Renal cortical epithelial cell (primary cell): Measurements from ENCODE around the gene C14orf39. TPM values are rescaled to one million over a fixed set of nuclear protein-coding genes. Genes with fewer than 3 reads are reported as not detected.
"Not testable (repeated sequence)": the region's sequence is repeated elsewhere in the genome, so short reads cannot be mapped to it uniquely, and the experiment has no call there.

ENCODE experiments used
- DNase-seq: peaks from one replicate; pipeline ENCODE4 v3.0.0-alpha.2; 2011; ENCODE audit warnings: low read depth
- total RNA-seq: library from RNA; depleted of rRNA; stranded (reverse); fragments of >200 nt; gene quantifications from 2 replicates; pipeline ENCODE4 v1.2.3, GENCODE V29; 2014

Gene C14orf39
- total RNA-seq, 1 donor from 2014 or later: not detected

DNA sequence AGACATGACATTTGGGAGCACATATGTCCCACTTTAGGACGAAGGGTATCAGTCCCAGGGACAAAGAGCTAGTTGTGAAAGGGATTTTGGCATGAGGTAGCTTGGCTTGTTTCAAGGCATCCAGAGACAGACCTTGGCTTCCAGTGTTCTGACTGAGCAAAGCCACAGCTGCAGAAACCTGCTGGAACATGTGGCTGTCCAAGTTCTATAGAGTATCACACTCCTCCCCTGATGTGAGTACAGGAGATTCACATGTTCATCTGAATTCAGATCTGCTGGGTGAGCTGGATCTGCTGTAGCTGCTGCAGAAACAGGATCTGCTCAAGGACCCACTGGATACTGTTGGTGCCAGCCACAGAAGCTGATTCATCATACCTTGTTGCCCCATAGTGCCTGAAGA lies 10.1 kb upstream of the C14orf39 start:
- no peak for DNase-seq

GRCh38 chr14:60490270-60490669 lies 4.4 kb upstream of the C14orf39 start:
- DNase-seq: no peak

- no peak for DNase-seq
Observed at GRCh38 chr14:60488175-60488574, 2.3 kb upstream of the C14orf39 start.

GRCh38 chr14:60487211-60487610 lies 1.3 kb upstream of the C14orf39 start:
- no peak for DNase-seq

- no peak for DNase-seq
Observed at GRCh38 chr14:60485057-60485597, 736 bp downstream of the C14orf39 start.

GRCh38 chr14:60482743-60483142 lies 3.1 kb downstream of the C14orf39 start:
- peak; percentile 28 for DNase-seq

DNA sequence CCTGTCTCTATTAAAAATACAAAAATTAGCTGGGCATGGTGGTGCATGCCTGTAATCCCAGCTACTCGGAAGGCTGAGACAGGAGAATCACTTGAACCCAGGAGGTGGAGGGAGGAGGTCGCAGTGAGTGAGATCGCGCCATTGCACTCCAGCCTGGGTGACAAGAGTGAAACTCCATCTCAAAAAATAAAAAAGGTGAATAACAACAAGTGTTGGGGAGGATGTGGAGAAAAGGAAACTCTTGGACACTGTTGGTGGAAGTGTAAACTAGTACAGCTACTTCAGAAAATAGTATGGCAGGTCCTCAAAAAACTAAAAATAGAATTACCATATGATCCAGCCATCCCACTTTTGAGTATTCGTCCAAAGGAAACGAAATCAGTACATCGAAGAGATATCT lies 5.6 kb downstream of the C14orf39 start:
- not testable (repeated sequence) for DNase-seq

DNA sequence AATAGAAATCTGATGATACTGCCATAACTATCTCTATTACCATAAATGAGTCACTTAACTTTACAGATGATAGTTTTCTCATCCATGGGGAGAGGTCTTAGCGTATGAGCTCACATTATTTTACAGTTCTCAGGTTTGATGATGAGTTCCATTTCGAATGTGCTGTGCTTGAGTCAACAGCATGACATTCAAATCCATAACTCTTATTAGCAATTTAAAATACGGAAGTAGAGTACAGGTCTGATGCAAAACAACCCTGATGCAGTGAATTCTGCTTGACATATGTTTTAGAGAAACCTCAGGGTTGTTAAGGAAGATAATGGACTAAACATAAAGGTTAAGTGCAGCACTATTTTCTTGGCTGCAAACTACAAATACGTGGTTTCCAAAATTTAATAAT lies 30.0 kb downstream of the C14orf39 start:
- DNase-seq: no peak

- no peak for DNase-seq
Observed at GRCh38 chr14:60430276-60430675, 55.6 kb downstream of the C14orf39 start.

GRCh38 chr14:60420050-60420449 lies 65.8 kb downstream of the C14orf39 start:
- no peak for DNase-seq

GRCh38 chr14:60397550-60397949 lies 88.3 kb downstream of the C14orf39 start:
- DNase-seq: not testable (repeated sequence)

DNA sequence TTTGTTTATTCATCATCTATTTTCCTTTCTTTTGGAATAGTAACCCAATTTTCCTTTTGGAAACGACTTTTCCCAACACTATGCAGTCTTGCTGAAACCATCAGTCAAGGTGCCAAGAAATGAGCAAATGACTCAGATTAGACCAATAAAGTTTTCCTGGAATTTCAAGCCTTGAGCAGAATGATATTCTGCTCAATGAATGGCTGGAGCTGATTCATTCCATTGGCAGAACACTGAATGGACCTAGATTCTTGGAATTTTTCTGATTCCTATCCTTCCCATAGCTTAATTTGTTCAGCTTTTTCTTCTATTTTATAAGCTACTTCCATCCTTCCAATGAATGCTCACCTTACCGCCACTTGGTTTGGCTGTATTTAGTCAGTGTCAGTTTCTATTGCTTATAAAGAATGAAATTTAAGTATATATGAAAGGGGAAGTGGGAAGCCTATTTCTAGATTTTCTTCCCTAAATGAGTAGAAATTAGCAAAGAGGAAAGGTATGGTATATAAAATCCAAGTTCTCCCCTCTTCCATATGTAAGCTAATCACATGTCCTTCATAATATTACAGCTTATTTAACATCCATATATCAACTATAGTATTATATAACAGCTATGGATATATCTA lies 89.0 kb downstream of the C14orf39 start:
- peak; percentile 20 for DNase-seq

Other genes starting within 250 kb of the C14orf39 start
- 22.4 and 94.5 TPM in 2 replicates for gene PPM1A, start 236.8 kb downstream of the C14orf39 start, total RNA-seq
- gene SIX6, start 23.1 kb upstream of the C14orf39 start, total RNA-seq: not detected in 2 replicates
- 1.2 and 7.6 TPM in 2 replicates for gene SIX1, start 163.4 kb upstream of the C14orf39 start, total RNA-seq
- 5.6 and 11.3 TPM in 2 replicates for gene SIX4, start 238.3 kb upstream of the C14orf39 start, total RNA-seq
- 60.7 and 116 TPM in 2 replicates for gene MNAT1, start 248.7 kb upstream of the C14orf39 start, total RNA-seq